ENCODE results near the gene CFDP1.
A peak's percentile ranks its signal among the peaks of the same experiment; 100 is the strongest.

CFDP1 gene

DNA sequence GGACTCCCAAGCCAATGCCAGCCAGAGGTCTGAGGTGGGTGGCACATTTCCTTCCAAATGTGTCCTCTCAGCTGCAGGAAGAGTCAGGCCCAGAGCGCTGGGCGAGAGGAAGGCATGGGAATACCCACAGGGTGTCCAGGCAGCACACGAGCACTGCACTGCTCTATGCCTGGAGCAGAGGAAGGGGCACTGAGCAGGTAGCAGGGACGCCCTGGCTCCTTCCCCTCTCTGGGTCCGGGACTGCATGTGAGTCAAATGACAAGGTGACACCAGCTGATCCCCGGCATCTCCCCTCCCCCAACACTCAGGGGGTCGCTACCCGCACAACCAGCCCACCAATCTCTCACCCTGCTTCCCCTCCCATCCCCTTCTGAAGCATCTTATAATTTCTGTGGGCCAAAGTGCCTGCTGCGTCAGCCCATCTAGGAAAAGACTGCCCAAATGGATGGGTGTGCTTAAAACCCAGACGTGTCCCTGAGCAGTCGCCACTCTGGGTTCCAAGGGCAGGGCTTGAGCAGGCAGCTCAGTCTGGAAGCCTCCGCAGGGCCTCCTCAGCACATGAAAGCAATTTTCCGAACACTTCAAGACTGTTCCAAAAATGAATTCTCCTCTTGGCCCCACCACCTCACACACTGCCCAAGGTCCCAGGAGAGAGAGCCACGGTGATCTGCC lies 169.9 kb downstream of the CFDP1 start:
- DNase-seq: no peak

DNA sequence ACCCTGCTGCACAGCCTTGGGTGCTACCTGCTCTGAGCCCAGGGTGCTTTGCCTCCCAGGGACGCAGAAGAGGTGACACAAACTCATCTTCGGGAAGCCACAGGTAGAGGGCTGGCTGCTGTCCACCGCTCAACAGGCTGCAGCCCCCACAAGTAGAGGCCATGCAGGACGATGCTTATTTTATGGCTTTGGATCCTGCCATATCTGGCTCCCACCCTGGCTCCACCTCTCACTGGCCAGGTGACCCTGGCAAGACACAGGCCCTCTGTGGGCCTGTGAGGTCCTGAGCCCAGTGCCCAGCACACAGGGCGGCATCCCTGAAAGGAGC lies 170.5 kb downstream of the CFDP1 start:
- DNase-seq: no peak

DNA sequence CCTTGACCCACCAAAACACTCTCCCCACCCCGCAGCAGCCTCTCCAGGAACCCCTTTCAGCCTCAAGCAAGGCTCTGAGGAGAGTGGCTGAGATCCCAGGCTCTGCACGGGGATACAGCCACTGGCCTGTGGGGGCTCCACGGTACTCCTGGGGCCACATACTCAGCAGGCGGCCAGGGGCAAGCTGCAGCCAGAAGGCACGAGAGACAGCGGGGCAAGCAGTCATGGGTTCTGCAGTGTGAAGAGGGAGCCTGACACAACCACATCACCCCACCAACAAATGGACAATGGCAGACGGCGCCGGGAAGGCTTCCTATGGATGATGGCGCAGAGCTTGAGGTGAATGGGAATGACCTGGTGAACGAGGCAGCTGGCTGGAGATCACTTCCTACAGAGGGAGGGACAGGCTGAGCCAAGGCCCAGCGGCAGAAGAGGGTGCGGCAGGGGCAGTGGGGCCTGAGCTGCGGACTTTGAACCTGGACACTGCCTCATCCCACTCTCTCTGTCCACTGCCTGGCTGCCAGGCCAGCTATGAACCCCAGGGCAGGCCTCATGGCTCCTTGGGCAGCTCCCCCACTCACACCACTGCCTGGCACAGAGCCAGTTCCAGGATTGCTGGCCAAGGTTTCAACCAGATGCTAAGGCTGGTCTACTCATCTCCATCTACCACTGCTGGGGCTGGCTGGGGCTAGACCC lies 171.1 kb downstream of the CFDP1 start:
- DNase-seq: no peak

GRCh38 chr16:75261590-75262078 lies 171.7 kb downstream of the CFDP1 start:
- no peak for DNase-seq

DNA sequence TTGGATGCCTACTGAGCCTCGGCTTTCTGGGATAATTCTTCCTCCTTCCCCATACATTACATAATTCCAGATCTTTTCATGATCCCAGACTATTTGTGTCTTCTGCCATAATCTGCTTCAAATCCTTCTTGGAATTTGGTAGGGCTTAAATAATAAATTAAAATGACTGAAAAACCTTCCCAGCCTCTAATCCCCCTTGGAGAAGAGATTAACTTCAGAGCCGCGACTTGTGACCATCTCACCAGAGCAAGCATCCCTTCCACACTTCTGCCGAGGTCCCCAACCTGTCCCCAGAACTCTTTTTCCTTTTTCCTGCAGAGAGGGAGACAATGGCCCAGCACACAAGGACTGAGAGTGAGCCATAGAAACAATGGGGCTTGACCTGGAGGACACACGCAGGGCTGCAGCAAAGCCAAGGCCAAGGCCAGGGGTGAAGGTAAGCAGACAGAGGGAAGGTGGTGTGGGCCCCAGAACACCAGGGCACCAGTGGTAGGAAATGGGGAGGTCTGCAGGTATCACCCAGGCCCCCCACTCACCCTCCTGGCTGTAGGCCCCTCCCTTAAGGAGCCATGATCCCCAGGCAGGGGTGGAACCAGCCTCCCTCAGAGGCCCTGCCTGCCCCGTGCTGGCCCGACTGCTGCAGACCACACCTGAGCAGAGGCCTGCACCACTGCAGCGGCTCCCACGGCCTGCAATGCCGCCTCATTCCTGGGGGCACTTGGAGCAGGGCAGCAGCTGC lies 172.3 kb downstream of the CFDP1 start:
- DNase-seq: no peak

GRCh38 chr16:75258807-75259141 lies 174.5 kb downstream of the CFDP1 start:
- no peak for DNase-seq

GRCh38 chr16:75257886-75258806 lies 175.2 kb downstream of the CFDP1 start:
- DNase-seq: no peak

DNA sequence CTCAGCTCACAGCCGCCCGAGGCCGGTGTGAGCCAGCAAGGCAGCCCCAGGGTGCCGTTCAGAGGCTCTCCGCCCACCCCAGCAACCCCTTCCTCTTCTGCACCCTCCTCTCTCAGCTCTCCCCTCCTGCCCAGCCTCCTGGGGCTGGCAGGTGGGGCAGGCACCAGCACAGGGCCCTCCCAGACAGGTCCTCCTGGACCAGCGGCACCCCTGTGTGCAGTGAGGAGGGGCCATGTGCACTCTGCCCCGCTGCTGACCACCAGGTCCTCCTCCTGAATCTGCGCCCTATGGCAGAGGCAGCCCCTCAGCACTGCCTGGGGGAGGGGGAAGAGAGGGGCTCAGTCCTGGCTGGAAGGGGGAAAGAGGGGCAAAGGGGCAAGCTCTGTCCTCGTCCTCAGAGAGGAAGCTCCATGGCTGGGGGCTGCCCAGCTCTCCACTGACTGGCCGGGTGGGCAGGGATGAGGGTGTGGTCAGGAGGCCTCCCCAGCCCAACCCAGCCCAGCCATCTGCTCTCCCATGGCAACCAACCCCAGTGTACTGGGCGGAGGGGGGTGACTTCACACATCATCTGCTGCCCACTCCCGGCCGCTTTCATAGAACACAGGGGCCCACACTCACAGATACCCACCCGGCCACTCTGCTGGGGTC lies 176.5 kb downstream of the CFDP1 start:
- no peak for DNase-seq

DNA sequence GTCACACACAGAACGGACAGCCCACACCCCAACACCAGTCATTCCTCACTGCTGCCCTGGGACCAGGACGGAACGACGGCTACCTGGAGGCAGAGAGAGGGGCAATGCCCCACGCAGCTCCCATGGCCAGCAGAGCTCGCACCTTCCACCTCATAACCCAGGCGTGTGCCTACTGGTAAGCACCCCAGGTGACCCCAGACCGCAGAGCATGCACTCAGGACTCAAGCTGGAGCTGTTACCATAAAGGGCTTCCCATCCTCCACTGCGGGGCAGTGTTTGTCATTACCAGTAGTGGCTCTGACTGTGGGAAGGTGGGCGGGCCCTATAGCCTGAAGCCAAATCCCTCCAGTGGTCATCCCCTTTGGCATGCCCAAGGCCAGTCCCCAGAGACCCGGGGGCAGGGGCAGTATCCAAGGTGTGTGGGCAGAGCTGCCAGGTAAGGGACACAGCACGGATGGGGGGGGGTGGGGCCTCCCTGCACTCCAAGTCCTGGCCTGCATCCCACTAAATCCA lies 177.2 kb downstream of the CFDP1 start:
- no peak for DNase-seq

- no peak for DNase-seq
These were observed 178.9 kb downstream of the CFDP1 start for GRCh38 chr16:75254359-75254837.

- no peak for DNase-seq
These were observed 180.1 kb downstream of the CFDP1 start for GRCh38 chr16:75252946-75253911.

DNA sequence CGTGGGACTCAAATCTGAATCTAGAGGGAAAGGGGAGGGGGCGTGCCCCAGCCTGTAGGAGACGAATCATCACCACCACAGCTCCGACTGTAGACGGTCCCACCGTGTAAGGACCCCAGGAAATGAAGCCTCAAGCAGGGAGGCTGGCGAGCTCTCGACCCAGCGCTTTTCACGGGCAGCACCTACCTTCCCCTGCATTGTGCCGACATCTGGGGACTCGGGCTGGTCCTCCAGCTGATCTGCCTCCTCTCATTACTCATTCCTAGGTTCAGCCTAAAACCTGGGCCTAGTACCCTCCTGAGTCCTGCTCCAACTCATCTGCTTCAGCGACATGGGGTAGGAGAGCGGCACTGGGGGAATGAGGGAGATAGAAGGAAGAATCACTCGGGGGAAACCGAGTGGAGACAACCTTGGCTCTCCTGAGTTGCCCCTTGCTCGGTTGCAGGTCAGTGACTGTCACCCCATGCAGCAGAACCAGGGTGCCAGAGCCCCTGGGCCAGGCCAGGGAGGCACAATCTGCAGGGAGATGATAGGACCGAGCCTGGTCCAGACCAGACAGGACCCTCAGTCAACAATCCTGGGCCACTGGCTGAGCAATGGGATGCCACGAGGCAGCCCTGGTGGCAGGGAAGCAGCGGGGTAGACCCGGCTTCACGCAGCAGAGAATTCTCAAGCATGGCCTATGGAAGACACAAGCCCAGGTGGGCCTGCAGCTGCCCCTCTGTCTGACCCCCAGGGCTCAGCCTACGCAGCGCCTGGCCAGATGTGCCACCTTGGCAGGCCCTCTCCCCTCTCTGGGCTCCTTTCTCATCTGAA lies 181.0 kb downstream of the CFDP1 start:
- DNase-seq: no peak

DNA sequence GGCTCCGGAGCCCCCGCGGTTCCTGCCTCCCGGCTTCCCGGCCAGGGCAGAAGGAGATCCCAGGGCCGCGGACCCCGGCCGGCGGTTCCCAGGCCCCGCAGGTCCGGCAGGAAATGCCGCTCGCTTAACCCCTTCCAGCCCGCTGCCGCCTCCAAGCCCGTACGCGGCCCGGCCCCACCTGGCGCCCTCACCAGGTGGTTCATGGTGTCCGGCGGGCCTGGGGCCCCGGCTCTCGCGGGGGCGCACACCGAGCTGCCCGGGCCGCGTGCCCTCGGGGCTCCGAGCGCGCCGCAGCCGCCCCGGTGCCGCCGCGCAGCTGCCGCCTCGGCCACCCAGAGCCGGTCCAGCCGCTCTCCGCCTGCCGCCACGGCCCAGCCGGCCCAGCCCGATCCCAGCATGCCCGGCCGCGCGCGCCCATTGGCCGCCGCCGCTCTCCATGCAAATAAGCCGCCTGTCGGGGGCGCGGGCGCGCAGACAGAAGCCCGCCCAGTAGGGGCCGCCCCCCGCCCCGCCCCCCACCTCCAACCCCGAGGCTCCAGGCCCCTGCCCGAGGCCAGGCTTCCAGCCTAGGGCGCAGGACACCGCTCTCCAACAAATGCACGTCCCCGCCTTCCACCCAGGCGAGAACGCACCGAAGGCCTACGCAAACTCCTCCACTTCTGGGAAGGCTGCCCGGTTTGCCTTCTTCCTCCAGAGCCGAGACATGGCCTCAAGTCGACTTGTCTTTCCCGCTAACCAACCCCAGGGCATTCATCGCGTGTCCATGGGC lies 181.8 kb downstream of the CFDP1 start, which contains the start of gene BCAR1:
Gene BCAR1, minus strand, starts transcription at position 345 of the 769 bp plus-strand sequence. Its CDS starts 142 bp downstream, at position 203.
- peak; percentile 89 for DNase-seq

- DNase-seq: no peak
These were observed 182.5 kb downstream of the CFDP1 start for GRCh38 chr16:75250809-75251279.

GRCh38 chr16:75250089-75250808 lies 183.1 kb downstream of the CFDP1 start:
- no peak for DNase-seq

DNA sequence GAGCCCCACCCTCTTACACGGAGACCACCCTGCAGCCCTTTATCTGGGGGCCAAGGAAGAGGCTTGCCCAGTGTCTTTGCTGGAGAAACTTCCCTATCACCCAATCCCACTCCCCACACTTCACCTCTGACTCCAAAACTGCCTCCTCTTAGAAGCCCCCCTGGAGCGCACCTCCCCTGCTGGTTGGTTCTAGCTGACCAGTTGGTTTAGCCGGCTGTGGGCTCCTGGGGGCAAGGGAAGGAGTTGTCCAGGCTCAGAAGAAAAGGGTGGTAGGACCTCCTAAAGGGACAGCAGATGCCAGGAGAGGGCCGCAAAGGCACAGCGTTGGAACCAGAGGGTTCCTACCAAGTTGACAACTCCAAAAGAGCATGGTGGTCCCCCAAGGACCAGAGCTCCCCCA lies 183.9 kb downstream of the CFDP1 start:
- no peak for DNase-seq

- no peak for DNase-seq
These were observed 184.5 kb downstream of the CFDP1 start for GRCh38 chr16:75248536-75249380.
